Bronchial epithelial cell (primary cell): Measurements from ENCODE around the gene BST1. TPM values are rescaled to one million over a fixed set of nuclear protein-coding genes. Genes with fewer than 3 reads are reported as not detected.

Experiments used
- DNase-seq: peaks from one replicate; pipeline ENCODE4 v3.0.0-alpha.2; 2010; ENCODE audit warnings: low read depth
- FAIRE-seq: peaks from 2 replicates; lab custom pipeline; 2011; peaks lifted over from hg19 to GRCh38; lab: Jason Lieb, UNC
- H3K27me3 ChIP-seq: 2 replicates; pipeline ENCODE4 v1.5.1; 2011; ENCODE audit warnings: low read length; ENCODE audit not compliant: control insufficient read depth, insufficient read depth
- H3K36me3 ChIP-seq: 2 replicates; pipeline ENCODE4 v1.5.1; 2011; ENCODE audit warnings: low read length; ENCODE audit not compliant: control insufficient read depth, insufficient read depth
- H3K4me3 ChIP-seq: 2 replicates; pipeline ENCODE4 v1.5.1; 2011; ENCODE audit warnings: mild to moderate bottlenecking, low read depth, low read length, control low read depth
- total RNA-seq: library from RNA; depleted of rRNA; stranded (reverse); fragments of >200 nt; gene quantifications from 2 replicates; pipeline ENCODE4 v1.2.1, GENCODE V29; 2014
- TF ChIP-seq, protein P1 (sequence below): IDR thresholded peaks from 2 replicates; pipeline ENCODE4 v1.5.1; 2011; ENCODE audit warnings: mild to moderate bottlenecking, moderate library complexity, low read length, control low read depth, inconsistent platforms; ENCODE audit not compliant: insufficient read depth, severe bottlenecking

Gene BST1
- total RNA-seq, 1 donor from 2014 or later = 0.79 TPM

DNA sequence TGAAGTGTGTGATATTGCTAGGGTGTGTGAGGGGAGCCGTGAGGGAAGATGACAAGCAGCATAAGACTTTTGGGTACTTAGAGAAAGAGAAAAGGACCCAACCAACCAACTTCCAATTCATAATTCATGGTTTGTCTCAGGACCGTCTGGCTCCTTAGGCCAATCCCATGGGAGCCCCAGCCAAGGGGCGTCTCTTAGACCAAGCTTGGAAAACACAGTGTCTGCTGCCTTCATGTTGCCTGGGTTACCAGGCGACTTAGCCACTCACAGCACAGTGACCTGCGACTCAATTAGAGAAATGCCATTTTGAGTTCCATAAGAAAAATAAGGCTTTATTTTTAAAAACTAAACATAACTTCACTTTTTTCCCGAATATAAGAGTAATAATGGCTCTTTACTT is 32.7 kb downstream of the BST1 start:
- Histone ChIP-seq H3K27me3 (no peaks in the 10 kb centered on the region), H3K36me3 (no peaks in the 10 kb centered on the region), H3K4me3 (no peak overlapping the region)
- no peak for DNase-seq
- FAIRE-seq = no peak
- TF ChIP-seq, protein P1, sequence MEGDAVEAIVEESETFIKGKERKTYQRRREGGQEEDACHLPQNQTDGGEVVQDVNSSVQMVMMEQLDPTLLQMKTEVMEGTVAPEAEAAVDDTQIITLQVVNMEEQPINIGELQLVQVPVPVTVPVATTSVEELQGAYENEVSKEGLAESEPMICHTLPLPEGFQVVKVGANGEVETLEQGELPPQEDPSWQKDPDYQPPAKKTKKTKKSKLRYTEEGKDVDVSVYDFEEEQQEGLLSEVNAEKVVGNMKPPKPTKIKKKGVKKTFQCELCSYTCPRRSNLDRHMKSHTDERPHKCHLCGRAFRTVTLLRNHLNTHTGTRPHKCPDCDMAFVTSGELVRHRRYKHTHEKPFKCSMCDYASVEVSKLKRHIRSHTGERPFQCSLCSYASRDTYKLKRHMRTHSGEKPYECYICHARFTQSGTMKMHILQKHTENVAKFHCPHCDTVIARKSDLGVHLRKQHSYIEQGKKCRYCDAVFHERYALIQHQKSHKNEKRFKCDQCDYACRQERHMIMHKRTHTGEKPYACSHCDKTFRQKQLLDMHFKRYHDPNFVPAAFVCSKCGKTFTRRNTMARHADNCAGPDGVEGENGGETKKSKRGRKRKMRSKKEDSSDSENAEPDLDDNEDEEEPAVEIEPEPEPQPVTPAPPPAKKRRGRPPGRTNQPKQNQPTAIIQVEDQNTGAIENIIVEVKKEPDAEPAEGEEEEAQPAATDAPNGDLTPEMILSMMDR = no peak

DNA sequence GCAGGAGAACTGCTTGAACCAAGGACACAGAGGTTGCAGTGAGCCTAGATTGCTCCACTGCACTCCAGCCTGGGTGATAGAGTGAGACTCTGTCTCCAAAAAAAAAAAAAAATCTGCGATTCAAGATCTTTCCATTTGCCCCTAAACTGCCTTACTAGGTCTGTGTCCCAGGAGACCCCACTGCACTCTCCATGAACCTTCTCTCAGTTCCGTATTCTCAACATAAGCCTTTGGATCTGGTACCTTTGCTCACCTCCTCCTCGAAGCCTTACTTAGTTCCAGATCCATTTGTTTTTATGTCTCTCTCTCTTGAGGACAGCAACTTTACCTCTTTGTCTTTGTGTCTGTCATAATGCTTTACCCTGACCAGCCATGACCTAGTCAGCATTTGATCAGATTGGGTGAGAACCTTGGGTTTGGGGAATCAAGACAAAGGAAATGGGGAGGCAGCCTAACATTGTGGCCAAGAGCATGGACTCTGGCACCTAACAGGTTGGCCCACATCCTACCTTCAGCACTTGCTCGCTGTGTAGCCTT is 33.7 kb downstream of the BST1 start:
- DNase-seq (no peak), FAIRE-seq (no peak)
- H3K27me3 ChIP-seq = no peaks in the 10 kb centered on the region
- no peak overlapping the region for H3K4me3 ChIP-seq
- TF ChIP-seq, protein P1 = no peak
- H3K36me3 ChIP-seq = no peaks in the 10 kb centered on the region

DNA sequence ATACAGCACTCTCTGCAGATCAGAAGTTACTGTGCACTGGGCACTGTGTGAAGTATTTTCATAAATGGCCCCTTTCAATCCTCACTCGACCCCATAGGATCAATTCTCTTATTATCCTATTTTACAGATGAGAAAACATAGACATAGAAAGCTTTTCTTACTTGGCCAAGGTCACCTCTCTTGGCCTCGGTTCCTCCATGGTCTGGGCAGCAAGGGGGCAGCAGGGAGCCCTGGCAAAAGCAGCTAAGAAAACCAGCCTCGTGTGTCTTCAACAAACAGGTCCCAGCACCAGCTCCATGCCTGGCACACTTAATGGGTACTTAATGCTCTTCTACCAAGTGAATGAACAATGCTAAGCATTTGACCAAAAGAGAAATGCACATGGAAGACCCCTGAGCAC is 34.4 kb downstream of the BST1 start:
- TF ChIP-seq, protein P1 = no peak
- Histone ChIP-seq H3K36me3 (no peaks in the 10 kb centered on the region), H3K4me3 (no peak overlapping the region), H3K27me3 (no peaks in the 10 kb centered on the region)
- FAIRE-seq (peak; percentile 76), DNase-seq (no peak)

DNA sequence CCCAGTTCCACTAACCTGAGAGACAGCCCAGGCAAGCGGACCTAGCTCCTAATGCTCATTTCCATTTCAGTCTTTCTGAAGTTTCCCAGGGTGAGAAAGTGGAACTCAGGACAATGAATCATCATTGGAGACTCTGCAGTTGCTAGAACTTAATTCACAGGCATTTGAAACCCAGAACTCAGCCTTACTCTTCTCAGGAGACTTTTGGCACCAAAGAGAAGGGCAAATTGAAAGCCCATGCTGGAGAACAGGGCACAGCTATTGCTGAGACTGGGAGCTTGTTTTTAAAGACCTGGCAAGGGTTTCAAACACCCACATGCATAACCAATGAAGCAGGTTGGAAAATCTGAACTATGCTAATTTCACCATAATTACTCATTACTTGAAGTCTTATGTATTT is 36.0 kb downstream of the BST1 start:
- no peak for DNase-seq
- Histone ChIP-seq H3K36me3 (no peaks in the 10 kb centered on the region), H3K4me3 (no peak overlapping the region), H3K27me3 (no peaks in the 10 kb centered on the region)
- no peak for FAIRE-seq
- TF ChIP-seq, protein P1 = no peak

DNA sequence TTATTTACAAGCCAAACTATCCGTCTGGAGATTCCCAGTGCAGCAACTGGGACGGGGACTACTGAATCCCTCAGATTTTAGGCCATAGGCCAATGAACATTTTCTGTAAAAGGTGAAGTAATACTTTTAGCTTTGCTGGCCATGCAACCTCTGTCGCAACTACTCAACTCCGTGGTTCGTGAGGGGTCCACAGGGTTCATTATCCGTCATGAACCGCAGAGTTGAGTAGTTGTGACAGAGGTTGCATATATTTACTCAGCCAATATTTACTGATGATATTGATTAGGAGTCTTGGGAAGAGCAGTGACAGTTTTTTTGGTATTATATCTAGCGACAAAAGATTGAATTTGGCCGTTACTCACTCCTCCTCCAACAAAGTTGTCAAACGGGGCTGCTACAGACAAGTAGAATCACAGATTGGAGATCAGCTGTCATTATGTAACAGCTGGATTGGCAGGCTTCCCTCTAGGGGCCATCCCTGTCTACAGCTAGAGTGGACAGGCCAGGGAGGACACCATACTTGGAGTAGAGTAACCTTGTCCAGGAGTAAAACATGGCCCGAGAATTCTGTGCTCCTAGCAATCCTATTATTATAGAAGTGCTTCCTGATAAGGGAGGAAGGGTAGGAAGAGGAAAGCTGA is 38.0 kb downstream of the BST1 start:
- Histone ChIP-seq H3K36me3 (no peaks in the 10 kb centered on the region), H3K4me3 (no peak overlapping the region), H3K27me3 (no peaks in the 10 kb centered on the region)
- no peak for DNase-seq
- no peak for FAIRE-seq
- TF ChIP-seq, protein P1 = no peak

DNA sequence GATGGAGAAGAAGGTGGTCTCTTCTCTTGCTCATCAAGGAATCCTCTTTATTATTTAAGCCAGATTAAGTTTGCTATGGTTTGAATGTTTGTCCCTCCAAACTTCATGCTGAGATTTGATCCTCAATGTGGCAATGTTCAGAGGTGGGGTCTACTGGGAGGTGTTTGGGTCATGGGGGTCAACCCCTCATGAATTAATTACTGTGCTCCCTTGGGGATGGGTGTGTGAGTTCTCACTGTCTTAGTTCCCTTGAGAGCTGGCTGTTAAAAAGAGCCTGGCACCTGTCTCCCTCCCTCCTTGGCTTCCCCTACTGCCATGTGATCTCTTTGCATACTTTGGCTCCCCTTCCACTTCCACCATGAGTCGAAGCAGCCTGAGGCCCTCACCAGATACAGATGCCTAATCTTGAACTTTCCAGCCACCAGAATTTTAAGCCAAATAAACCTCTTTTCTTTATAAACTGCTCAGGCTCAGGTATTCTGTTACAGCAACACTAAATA is 39.3 kb downstream of the BST1 start:
- FAIRE-seq = no peak
- H3K36me3 ChIP-seq = no peaks in the 10 kb centered on the region

More for the DNA sequence above, 39.3 kb downstream of the BST1 start:
- DNase-seq = no peak
- Histone ChIP-seq H3K27me3 (no peaks in the 10 kb centered on the region), H3K4me3 (no peak overlapping the region)
- TF ChIP-seq, protein P1 = no peak
